H9 (cell line): ENCODE results near the gene DZANK1. TPM values are rescaled to one million over a fixed set of nuclear protein-coding genes. Genes with fewer than 3 reads are reported as not detected.

Source experiments
- DNase-seq: peaks from one replicate; pipeline ENCODE4 v3.0.0-alpha.2; 2017
- H2AFZ ChIP-seq: one replicate; pipeline ENCODE4 v1.6.1; 2013; ENCODE audit warnings: mild to moderate bottlenecking, low read length, control low read depth, moderate library complexity
- H2AK5ac ChIP-seq: 2 replicates; pipeline ENCODE4 v1.6.1; 2013; ENCODE audit warnings: low read length, control low read depth, mixed read lengths; ENCODE audit not compliant: insufficient read length
- H2BK120ac ChIP-seq: one replicate; pipeline ENCODE4 v1.6.1; 2013; ENCODE audit warnings: low read depth, mild to moderate bottlenecking, low read length, control low read depth, inconsistent platforms; ENCODE audit not compliant: poor library complexity, severe bottlenecking
- H2BK12ac ChIP-seq: 2 replicates; pipeline ENCODE4 v1.6.1; 2013; ENCODE audit warnings: low read length, control low read depth, mixed read lengths, low read depth; ENCODE audit not compliant: insufficient read length
- H2BK15ac ChIP-seq: 2 replicates; pipeline ENCODE4 v1.6.1; 2013; ENCODE audit warnings: low read depth, low read length, control low read depth
- H2BK20ac ChIP-seq: one replicate; pipeline ENCODE4 v1.6.1; 2013; ENCODE audit warnings: low read depth, mild to moderate bottlenecking, low read length, control low read depth, inconsistent platforms; ENCODE audit not compliant: poor library complexity, severe bottlenecking
- H2BK5ac ChIP-seq: 2 replicates; pipeline ENCODE4 v1.6.1; 2013; ENCODE audit warnings: low read length, control low read depth, mixed read lengths; ENCODE audit not compliant: insufficient read length
- H3K14ac ChIP-seq: 2 replicates; pipeline ENCODE4 v1.6.1; 2013; ENCODE audit warnings: low read length, control low read depth; ENCODE audit not compliant: insufficient read depth
- H3K18ac ChIP-seq: 2 replicates; pipeline ENCODE4 v1.6.1; 2013; ENCODE audit warnings: low read depth, mild to moderate bottlenecking, mixed read lengths, low read length, control low read depth; ENCODE audit not compliant: insufficient read length
- H3K23ac ChIP-seq: 2 replicates; pipeline ENCODE4 v1.6.1; 2013; ENCODE audit warnings: low read length, control low read depth, mixed read lengths, low read depth; ENCODE audit not compliant: insufficient read length
- H3K23me2 ChIP-seq: 2 replicates; pipeline ENCODE4 v1.6.1; 2013; ENCODE audit warnings: low read depth, mild to moderate bottlenecking, mixed read lengths, low read length, control low read depth; ENCODE audit not compliant: insufficient read length, poor library complexity, severe bottlenecking
- H3K27ac ChIP-seq: 2 replicates; pipeline ENCODE4 v1.5.1; 2013; ENCODE audit warnings: low read length, control low read depth, mixed read lengths, low read depth; ENCODE audit not compliant: insufficient read length
- H3K27me3 ChIP-seq: 2 replicates; pipeline ENCODE4 v1.6.1; 2013; ENCODE audit warnings: low read length, control low read depth, inconsistent platforms; ENCODE audit not compliant: insufficient read depth
- H3K4ac ChIP-seq: 2 replicates; pipeline ENCODE4 v1.6.1; 2013; ENCODE audit warnings: low read depth, mild to moderate bottlenecking, control low read depth, inconsistent platforms, low read length, moderate library complexity
- H3K4me1 ChIP-seq: 2 replicates; pipeline ENCODE4 v1.6.1; 2013; ENCODE audit warnings: low read length, control low read depth, inconsistent platforms; ENCODE audit not compliant: insufficient read depth
- H3K4me2 ChIP-seq: 2 replicates; pipeline ENCODE4 v1.6.1; 2013; ENCODE audit warnings: low read length, control low read depth, mixed read lengths; ENCODE audit not compliant: insufficient read length, insufficient read depth
- H3K56ac ChIP-seq: 2 replicates; pipeline ENCODE4 v1.6.1; 2013; ENCODE audit warnings: low read depth, mild to moderate bottlenecking, mixed read lengths, low read length, control low read depth; ENCODE audit not compliant: insufficient read length
- H3K79me1 ChIP-seq: 2 replicates; pipeline ENCODE4 v1.6.1; 2013; ENCODE audit warnings: low read depth, mild to moderate bottlenecking, moderate library complexity, low read length, control low read depth, inconsistent platforms; ENCODE audit not compliant: insufficient read depth, poor library complexity, severe bottlenecking
- H3K79me2 ChIP-seq: 2 replicates; pipeline ENCODE4 v1.6.1; 2013; ENCODE audit warnings: low read length, control low read depth, inconsistent platforms; ENCODE audit not compliant: insufficient read depth
- H3K9ac ChIP-seq: 2 replicates; pipeline ENCODE4 v1.6.1; 2013; ENCODE audit warnings: low read length, control low read depth, mixed read lengths; ENCODE audit not compliant: insufficient read length; ENCODE audit errors: extremely low read depth
- H3K9me3 ChIP-seq: one replicate; pipeline ENCODE4 v1.6.1; 2013; ENCODE audit warnings: low read depth, low read length, inconsistent platforms; ENCODE audit not compliant: control insufficient read depth
- H3T11ph ChIP-seq: one replicate; pipeline ENCODE4 v1.6.1; 2013; ENCODE audit warnings: mild to moderate bottlenecking, low read length, control low read depth, inconsistent platforms
- H4K20me1 ChIP-seq: one replicate; pipeline ENCODE4 v1.6.1; 2013; ENCODE audit not compliant: control insufficient read depth, insufficient read length, insufficient read depth
- H4K5ac ChIP-seq: 2 replicates; pipeline ENCODE4 v1.6.1; 2013; ENCODE audit warnings: low read depth, mild to moderate bottlenecking, mixed read lengths, low read length, control low read depth; ENCODE audit not compliant: insufficient read length
- H4K8ac ChIP-seq: replicated peaks from 2 replicates; pipeline ENCODE4 v1.6.1; 2013; ENCODE audit warnings: low read length, control low read depth, mixed read lengths, low read depth; ENCODE audit not compliant: insufficient read length
- H4K91ac ChIP-seq: 2 replicates; pipeline ENCODE4 v1.6.1; 2013; ENCODE audit warnings: low read depth, mild to moderate bottlenecking, moderate library complexity, mixed read lengths, low read length, control low read depth; ENCODE audit not compliant: insufficient read length
- H3K27ac Mint-ChIP-seq, 3 experiments: 2 replicates in 2 of 3; 3 replicates in 1 of 3; pipeline ENCODE4 v1.8.0; 2020 to 2021; ENCODE audit warnings: mixed read lengths in 3 of 3, mild to moderate bottlenecking in 1 of 3, moderate library complexity in 1 of 3
- H3K27me3 Mint-ChIP-seq: 2 replicates; pipeline ENCODE4 v1.8.0; 2021; ENCODE audit warnings: low read depth, mild to moderate bottlenecking, moderate library complexity, mixed read lengths
- H3K36me3 Mint-ChIP-seq, 3 experiments: 2 replicates in 2 of 3; 3 replicates in 1 of 3; pipeline ENCODE4 v1.8.0; 2020 to 2021; ENCODE audit warnings: low read depth in 3 of 3, mixed read lengths in 3 of 3; ENCODE audit not compliant: insufficient read depth in 1 of 3
- H3K4me1 Mint-ChIP-seq, 2 experiments: 2 replicates each; pipeline ENCODE4 v1.8.0; 2020; ENCODE audit warnings: mixed read lengths in 2 of 2
- H3K4me3 Mint-ChIP-seq, 2 experiments: 2 replicates in 1 of 2; 3 replicates in 1 of 2; pipeline ENCODE4 v1.8.0; 2020 to 2021; ENCODE audit warnings: mild to moderate bottlenecking in 2 of 2, mixed read lengths in 2 of 2, moderate library complexity in 1 of 2
- H3K9me3 Mint-ChIP-seq, 2 experiments: 2 replicates in 1 of 2; 3 replicates in 1 of 2; pipeline ENCODE4 v1.8.0; 2020; ENCODE audit warnings: mild to moderate bottlenecking in 2 of 2, mixed read lengths in 2 of 2, moderate library complexity in 1 of 2
- WGBS: extraction: QIAGEN DNeasy Blood & Tissue Kit; methylation state at CpG from one replicate; pipeline ENCODE4 v1.1.7; 2013; ENCODE audit warnings: missing lambda C conversion rate, low lambda C conversion rate, mixed read lengths; ENCODE audit not compliant: insufficient read length; ENCODE audit errors: extremely low coverage; 5-methylcytosine and 5-hydroxymethylcytosine counted together
- total RNA-seq: library from RNA; stranded (reverse); gene quantifications from 2 replicates; pipeline ENCODE4 v1.2.1, GENCODE V29; 2021
- TF ChIP-seq, protein P1 (sequence below): fragments of 200-600 bp; sonication (generic); conservative IDR thresholded peaks from 3 replicates; pipeline ENCODE4 v1.8.0; 2021; ENCODE audit warnings: antibody characterized with exemption, mild to moderate bottlenecking

Gene DZANK1
- total RNA-seq, 1 experiment from 2014 or later, result 10.5 TPM

DNA sequence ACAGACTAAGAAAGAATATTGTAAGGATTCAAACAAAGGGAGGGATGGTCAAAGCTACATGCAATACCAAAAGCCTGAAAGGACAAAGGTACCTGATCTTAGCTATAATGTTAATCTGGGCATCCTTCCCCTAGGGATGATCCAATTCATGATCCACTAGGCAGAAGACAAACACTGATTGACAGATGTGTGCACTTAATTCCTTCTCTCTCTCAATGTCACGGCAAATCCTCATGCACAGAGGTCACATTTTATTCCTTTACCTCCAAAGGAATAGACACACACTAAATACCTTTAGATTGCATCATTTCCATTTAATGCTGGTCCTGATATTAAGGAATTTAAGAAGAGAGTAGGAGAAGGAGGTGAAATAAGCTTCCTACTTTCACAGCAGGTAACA lies 105.2 kb downstream of the DZANK1 start:
- H4K5ac ChIP-seq, result no peak overlapping the region
- no peak overlapping the region for H4K91ac ChIP-seq
- H4K8ac ChIP-seq, result no peak overlapping the region
- H3K56ac ChIP-seq, result no peak overlapping the region
- H2BK15ac ChIP-seq, result no peak overlapping the region
- H2AFZ ChIP-seq, result no peak overlapping the region
- H3K18ac ChIP-seq, result no peak overlapping the region
- H3K27ac ChIP-seq, result no peak overlapping the region
- Mint-ChIP-seq H3K4me1 (peaks cover 5% of the 10 kb centered on the region in 2 experiments), H3K4me3 (no peak overlapping the region), H3K27me3 (no peaks in the 10 kb centered on the region), H3K27ac (no peak overlapping the region), H3K36me3 (no peaks in the 10 kb centered on the region; a peak in 1 of 7 replicates), H3K9me3 (no peaks in the 10 kb centered on the region; a peak in 1 of 5 replicates)
- H2BK120ac ChIP-seq, result no peak overlapping the region
- H2BK12ac ChIP-seq, result no peak overlapping the region
- H3K4me1 ChIP-seq, result no peaks in the 10 kb centered on the region
- H3K79me1 ChIP-seq, result no peaks in the 10 kb centered on the region
- no peaks in the 10 kb centered on the region for H4K20me1 ChIP-seq
- H3K4ac ChIP-seq, result no peak overlapping the region
- no peak overlapping the region for H2AK5ac ChIP-seq
- H3K27me3 ChIP-seq, result no peaks in the 10 kb centered on the region
- H3K9ac ChIP-seq, result no peak overlapping the region
- no peak overlapping the region for H3T11ph ChIP-seq
- DNase-seq, result no peak
- no peak overlapping the region for H3K14ac ChIP-seq
- no peaks in the 10 kb centered on the region for H3K9me3 ChIP-seq
- no peak overlapping the region for H2BK20ac ChIP-seq
- no peak overlapping the region for H2BK5ac ChIP-seq
- H3K23ac ChIP-seq, result no peak overlapping the region
- H3K23me2 ChIP-seq, result no peaks in the 10 kb centered on the region
- WGBS, result no CpG with 5 or more reads among the region's 1 CpG
- TF ChIP-seq, protein P1, sequence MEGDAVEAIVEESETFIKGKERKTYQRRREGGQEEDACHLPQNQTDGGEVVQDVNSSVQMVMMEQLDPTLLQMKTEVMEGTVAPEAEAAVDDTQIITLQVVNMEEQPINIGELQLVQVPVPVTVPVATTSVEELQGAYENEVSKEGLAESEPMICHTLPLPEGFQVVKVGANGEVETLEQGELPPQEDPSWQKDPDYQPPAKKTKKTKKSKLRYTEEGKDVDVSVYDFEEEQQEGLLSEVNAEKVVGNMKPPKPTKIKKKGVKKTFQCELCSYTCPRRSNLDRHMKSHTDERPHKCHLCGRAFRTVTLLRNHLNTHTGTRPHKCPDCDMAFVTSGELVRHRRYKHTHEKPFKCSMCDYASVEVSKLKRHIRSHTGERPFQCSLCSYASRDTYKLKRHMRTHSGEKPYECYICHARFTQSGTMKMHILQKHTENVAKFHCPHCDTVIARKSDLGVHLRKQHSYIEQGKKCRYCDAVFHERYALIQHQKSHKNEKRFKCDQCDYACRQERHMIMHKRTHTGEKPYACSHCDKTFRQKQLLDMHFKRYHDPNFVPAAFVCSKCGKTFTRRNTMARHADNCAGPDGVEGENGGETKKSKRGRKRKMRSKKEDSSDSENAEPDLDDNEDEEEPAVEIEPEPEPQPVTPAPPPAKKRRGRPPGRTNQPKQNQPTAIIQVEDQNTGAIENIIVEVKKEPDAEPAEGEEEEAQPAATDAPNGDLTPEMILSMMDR, result no peak
- no peak overlapping the region for H3K4me2 ChIP-seq
- H3K79me2 ChIP-seq, result no peaks in the 10 kb centered on the region
